Left ventricle myocardium superior (tissue), 1 donor: ENCODE results near the gene TCEAL3. TPM values are rescaled to one million over a fixed set of nuclear protein-coding genes. Genes with fewer than 3 reads are reported as not detected.
"Not testable (repeated sequence)": the region's sequence is repeated elsewhere in the genome, so short reads cannot be mapped to it uniquely, and the experiment has no call there.

Experiments
- ATAC-seq: fragments of 200-7000 bp; cut with Tn5 transposase; one replicate; pipeline ENCODE4 v1.9.1; 2020; ENCODE audit warnings: mild to moderate bottlenecking, moderate library complexity
- DNase-seq: peaks from one replicate; pipeline ENCODE4 v3.0.0-alpha.2; 2020
- intact Hi-C: fragments of 100-400 bp; cut with micrococcal nuclease; formaldehyde crosslinking; loops from one replicate; pipeline ENCODE4 v1.11.0; 2022
- long read RNA-seq: library from polyadenylated mRNA; unstranded; transcript quantifications from one replicate; pipeline ENCODE4 v2.0.0, GENCODE V29; 2021
- total RNA-seq: library from RNA; stranded (reverse); fragmentation: NEBNext Ultra II Directional; extraction: Animal tissue kit (Norgen Biotek cat#: 25700); gene quantifications from one replicate; pipeline ENCODE4 v1.2.1, GENCODE V29; 2021
- donor health status: DM: no; HTN: yes; CAD: no; lungs with severe emphysema.

The TCEAL3 gene
- 24.5 TPM for total RNA-seq
- long read RNA-seq, transcript TCEAL3-202 (3 exons, 1,113 nt): major isoform, 25 of 42 reads
- long read RNA-seq, transcript TCEAL3-201 (3 exons, 1,124 nt): minor isoform, 10 of 42 reads
- long read RNA-seq, partial matches to known transcripts: 1 of 42 reads
- long read RNA-seq, other reads (novel, unspliced or antisense): 6 of 42 reads

DNA sequence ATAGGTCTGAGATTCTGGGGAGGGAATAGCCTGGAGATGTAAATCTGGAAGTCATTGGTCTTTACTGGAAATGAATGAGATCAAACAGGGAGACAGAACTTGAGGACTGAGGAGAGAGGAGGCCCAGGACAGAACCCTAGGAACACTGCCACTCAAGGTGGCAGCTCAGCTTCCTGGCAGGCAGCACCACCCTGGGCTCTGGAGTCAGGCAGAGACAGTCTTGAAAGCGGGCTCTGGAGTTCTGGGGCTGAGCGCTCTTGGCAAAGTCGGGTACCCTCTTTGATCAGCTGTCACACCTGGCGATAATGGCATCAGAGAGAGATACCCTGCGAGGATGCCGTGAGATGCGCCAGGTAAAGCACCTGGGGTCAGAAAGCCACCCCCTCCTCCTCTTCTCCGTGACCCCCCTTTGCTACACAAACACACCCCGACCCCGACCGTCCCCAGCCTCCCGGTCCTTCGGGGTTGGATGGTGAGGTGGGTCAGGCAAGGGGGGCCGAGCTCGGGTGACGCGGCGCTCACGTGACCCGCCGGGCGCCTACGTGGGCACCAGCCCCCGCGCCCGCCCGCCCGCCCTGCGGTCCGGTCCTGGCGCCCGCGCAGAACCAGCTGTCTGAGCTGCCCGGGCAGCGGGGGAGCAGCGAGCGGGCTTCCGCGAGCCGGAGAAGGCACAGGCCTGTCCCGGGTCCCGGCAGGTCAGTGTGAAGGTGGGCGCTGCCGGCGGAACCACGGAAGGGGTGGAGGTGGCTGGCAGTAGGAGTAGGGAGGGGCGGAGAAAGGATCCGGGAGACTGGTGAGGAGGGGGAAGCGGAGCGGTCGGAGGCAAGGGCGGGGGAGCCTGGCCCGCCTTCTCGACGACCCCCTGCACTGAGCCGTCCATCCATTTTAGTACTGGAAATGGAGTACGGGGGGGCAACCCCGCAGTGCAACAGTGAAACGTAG lies at the start of gene TCEAL3:
Gene TCEAL3 (plus strand): TSS at position 600 of the 942 bp plus-strand sequence. CDS start 1,102 bp downstream, outside the sequence.
- ATAC-seq: peak; percentile 96
- peak; percentile 74 for DNase-seq
- intact Hi-C loops: no loop called here

DNA sequence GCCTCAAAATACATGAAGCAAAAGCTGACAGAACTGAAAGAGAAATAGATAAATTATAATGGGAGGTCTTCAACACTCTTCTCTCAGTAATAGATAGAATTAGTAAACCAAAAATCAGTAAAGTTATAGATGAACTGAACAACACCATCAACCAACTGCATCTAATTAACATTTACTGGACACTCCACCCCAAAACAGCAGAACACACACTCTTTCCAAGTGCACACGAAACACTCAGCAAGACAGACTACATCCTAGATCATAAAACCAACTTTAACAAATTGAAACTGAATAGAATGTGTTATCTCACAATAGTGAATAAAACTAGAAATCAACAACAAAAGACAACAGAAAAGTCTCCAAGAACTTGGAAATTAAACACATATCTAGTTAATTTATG lies 47.5 kb upstream of the TCEAL3 start:
- intact Hi-C loops: no loop called here
- DNase-seq (no peak), ATAC-seq (no peak)

- no peak for ATAC-seq
Measured at GRCh38 chrX:103562801-103563200, 45.0 kb upstream of the TCEAL3 start.

DNA sequence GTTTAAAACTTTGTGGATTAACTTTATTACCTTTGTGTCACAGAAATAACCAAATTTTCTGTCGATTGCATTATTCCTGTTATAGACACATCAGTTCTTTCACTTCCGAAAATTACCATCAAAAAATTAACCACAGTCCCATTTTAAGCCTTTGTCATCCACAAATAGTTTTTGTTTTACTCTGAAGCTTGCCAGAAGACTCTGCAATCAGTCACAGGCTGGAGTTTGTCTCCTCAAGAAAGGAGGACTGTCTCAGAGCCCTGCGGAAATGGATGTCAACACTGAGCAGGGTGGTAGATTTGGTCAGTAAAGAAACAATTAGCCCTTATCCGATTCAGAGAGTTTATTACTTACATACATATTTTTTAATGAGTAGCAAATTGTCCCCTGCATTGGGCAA lies 42.6 kb upstream of the TCEAL3 start:
- ATAC-seq: no peak
- intact Hi-C loops: no loop called here
- no peak for DNase-seq

More at GRCh38 chrX:103562801-103563200, 45.0 kb upstream of the TCEAL3 start:
- DNase-seq: no peak
- intact Hi-C loops: no loop called here

DNA sequence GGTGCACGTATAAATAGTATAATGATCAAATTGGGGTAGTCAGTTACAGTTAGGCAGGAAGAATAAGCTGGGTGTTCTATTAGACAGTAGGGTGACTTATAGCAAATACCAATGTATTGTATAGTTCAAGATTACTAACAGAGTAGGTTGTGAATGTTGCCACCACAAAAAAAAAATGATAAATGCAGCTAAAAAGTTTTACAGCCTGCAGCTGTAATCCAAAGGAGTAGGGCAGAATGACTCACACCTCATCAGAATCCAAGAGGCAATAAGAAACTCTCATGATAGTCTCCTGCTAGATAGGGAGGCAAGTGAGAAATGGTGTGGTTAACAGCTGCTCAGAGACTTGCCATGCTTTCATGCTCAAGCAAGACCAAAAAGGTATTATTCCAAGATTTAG lies 42.0 kb upstream of the TCEAL3 start:
- intact Hi-C loops: no loop called here
- ATAC-seq (peak; percentile 38), DNase-seq (no peak)

- intact Hi-C loops: no loop called here
- DNase-seq: no peak
- ATAC-seq: no peak
Measured at GRCh38 chrX:103571121-103571520, 36.6 kb upstream of the TCEAL3 start.

DNA sequence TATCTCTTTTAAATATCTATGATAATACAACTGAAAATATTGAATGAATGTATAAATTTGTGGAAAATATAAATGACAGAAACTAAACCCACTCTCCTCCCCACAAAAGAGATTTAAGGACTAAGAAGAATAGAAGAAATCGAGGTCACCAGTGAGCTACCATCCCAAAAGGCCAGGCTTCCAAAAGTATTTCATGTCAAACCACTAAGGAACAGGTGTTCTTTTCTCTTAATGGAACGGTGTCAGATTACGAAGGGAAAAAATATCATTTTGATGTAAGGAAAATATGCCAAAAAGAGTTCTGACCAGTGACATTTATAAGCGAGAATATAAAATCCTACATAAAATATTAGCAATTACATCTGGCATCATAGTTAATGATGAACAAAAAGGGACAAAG lies 36.0 kb upstream of the TCEAL3 start:
- DNase-seq (no peak), ATAC-seq (no peak)
- intact Hi-C loops: no loop called here

DNA sequence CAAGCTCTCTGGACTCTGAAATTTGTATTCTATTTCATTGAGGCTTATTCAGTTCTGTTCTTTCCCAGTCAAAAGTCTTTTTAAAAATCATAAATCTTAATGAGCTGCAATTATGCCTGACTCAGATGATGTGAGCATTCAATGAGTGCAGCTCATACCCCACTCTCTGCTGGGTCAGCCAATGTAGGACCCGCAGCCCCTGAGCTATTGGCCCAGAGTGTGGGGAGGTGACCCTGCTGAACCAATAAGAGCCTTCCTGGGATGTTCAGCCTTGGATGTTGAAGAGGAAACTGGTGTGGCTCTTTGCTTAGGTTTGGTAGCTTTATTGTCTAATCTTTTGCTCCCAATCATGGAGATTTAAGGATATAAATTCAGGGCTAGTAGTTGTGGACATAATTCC lies 34.6 kb upstream of the TCEAL3 start:
- DNase-seq: no peak
- intact Hi-C loops: no loop called here

DNA sequence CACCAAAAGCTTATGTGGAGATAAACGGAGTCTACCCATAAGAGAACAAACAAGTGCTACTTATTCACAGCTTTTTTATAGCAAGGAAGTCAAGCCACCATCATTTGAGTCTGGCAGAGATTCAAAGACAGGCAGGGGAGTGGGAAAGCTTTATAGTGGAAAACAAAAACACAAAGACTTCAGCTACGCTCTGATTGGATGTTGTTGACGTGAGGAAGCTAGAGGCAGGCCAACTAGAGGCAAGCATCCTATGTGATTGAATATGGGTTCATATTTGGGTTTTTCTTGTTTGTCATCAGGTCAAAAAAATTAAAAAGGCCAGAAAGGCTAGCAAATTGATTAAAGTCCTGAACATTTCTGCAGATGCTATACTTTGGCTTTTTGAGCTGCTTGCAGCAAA lies 23.2 kb upstream of the TCEAL3 start:
- ATAC-seq (no peak), DNase-seq (no peak)
- intact Hi-C loops: no loop called here

More for the DNA sequence above, 34.6 kb upstream of the TCEAL3 start:
- no peak for ATAC-seq

GRCh38 chrX:103585411-103586313 lies 22.1 kb upstream of the TCEAL3 start, which contains the start of gene TCEAL4:
Gene TCEAL4 (plus strand): TSS chrX:103585515. CDS start chrX:103586676, 1,161 bp downstream.
- intact Hi-C loops: no loop called here
- peak; percentile 74 for DNase-seq

DNA sequence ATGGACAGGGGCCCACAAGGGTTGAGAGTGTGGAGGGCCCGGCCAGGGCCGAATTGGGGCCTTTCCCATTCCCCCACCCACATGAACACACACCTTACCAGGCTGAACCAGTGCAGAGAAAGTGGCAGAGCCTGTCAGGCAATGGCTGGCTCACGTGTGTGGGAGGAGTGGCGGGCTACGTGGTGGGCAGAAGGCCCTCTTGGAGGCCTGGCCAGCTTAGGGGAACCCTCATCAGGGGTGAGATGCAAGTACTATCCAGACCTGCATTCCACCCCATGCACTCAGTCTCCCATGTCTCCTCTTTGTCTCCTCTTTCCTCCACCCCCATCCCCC lies 21.5 kb upstream of the TCEAL3 start:
- ATAC-seq (peak; percentile 59), DNase-seq (peak; percentile 23)
- intact Hi-C loops: no loop called here

More at GRCh38 chrX:103585411-103586313, 22.1 kb upstream of the TCEAL3 start, which contains the start of gene TCEAL4:
- ATAC-seq: peak; percentile 97

- intact Hi-C loops: no loop called here
- no peak for ATAC-seq
- no peak for DNase-seq
Measured at GRCh38 chrX:103586659-103587058, 21.1 kb upstream of the TCEAL3 start.

- ATAC-seq, intact Hi-C loops, DNase-seq: not testable (repeated sequence)
Measured at GRCh38 chrX:103592295-103592694, 15.5 kb upstream of the TCEAL3 start.

DNA sequence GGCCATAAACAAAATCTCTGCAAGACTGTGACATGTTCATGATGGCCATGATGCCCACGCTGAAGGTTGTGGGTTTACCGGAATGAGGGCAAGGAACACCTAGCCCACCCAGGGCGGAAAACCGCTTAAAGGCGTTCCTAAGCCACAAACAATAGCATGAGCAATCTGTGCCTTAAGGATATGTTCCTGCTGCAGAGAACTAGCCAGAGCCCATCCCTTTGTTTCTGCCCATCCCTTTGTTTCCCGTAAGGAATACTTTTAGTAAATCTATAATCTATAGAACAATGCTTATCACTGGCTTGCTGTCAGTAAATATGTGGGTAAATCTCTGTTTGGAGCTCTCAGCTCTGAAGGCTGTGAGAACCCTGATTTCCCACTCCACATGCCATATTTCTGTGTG lies 12.6 kb upstream of the TCEAL3 start:
- ATAC-seq, intact Hi-C loops, DNase-seq: not testable (repeated sequence)

DNA sequence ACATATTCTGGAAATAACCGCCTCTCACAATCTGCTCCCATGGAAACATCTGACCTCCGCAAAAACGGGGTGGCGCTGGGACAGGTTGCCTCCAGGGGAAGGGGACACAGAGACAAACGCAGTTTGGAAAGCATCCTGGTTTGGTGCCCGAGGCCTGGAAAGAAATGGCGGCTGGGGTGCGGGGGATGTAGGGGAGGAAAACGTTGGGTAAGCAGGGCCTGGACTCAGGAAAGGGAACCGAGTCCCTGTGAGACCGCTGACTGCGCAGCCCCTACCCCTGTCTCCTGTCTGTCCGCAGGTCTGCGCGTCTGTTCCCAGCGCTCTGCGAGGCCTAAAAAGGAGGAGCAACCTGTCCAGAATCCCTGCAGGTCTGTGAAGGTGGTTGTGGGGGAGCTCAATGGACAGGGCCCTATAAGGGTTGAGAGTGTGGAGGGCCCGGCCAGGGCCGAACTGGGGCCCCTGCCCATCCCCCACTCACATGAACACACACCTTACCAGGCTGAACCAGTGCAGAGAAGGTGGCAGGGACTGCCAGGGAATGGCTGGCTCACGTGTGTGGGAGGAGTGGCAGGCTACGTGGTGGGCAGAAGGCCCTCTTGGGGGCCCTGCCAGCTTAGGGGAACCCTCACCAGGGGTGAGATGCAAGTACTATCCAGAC lies 672 bp downstream of the TCEAL3 start:
- ATAC-seq: peak; percentile 63
- DNase-seq: peak; percentile 37
- intact Hi-C loops: no loop called here

DNA sequence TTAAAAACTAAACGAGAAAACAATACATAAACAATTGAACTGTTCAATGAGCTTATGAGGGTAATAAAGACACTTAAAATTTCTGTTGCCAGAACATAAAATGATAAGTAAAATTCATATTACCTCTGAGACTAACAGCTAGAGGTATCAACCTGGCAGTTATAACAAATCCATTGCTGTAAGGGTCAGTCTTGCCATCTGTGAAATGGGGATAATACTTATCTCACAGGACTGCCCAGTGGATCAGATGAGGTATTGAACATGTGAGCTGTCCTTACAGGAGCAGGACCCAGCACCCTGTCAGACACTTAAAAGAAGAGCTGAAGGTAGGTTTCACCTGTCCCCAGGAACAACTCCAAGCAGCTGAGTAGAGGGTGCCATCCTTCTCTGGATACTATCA lies 2.5 kb downstream of the TCEAL3 start:
- no peak for DNase-seq
- intact Hi-C loops: no loop called here
- ATAC-seq: no peak

GRCh38 chrX:103613362-103613890 lies 5.7 kb downstream of the TCEAL3 start:
- no peak for DNase-seq
- intact Hi-C loops: no loop called here
- ATAC-seq: no peak

DNA sequence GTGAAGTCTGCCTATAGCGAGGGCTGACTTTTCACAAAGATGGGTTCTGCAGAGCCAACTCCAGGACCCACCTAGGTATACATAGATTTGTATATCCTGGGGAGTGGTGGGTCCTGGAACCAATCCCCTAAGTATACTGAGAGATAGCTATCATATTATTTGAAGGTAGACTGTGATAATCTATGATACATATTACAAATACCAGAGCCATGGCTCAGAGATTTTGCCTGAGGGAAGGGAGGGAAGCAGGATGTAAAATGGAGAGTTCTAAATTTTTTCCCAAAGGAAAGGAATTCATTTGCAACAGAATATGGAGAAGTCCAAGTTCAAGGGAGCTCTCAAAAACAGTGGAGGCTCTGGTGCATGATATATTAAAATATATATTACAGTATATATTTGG lies 7.2 kb downstream of the TCEAL3 start:
- DNase-seq: no peak
- intact Hi-C loops: no loop called here
- ATAC-seq: no peak
